Right lobe of liver (tissue), 6 donors: Measurements from ENCODE around the gene NCKAP5. TPM values are rescaled to one million over a fixed set of nuclear protein-coding genes. Genes with fewer than 3 reads are reported as not detected.

Experiments used
- ATAC-seq, 4 donors: fragments of 200-7000 bp; cut with Tn5 transposase; one replicate each; pipeline ENCODE4 v1.9.1; 2020; ENCODE audit warnings: mild to moderate bottlenecking in 4 of 4, moderate library complexity in 4 of 4
- DNase-seq, 3 donors: peaks; one replicate each; pipeline ENCODE4 v3.0.0-alpha.2; 2020
- H3K27ac ChIP-seq, 3 donors: fragments of 200-600 bp; one replicate each; pipeline ENCODE4 v1.8.0; 2022
- H3K27me3 ChIP-seq, 2 donors: fragments of 200-600 bp; one replicate each; pipeline ENCODE4 v1.8.0; 2022
- H3K36me3 ChIP-seq, 4 donors: fragments of 200-600 bp; sonication (generic) in 1 of 4; one replicate each; pipeline versions ENCODE4 v1.5.1 to v1.8.0; 2017 to 2022; ENCODE audit warnings: control low read depth in 1 of 4
- H3K4me1 ChIP-seq, 4 donors: fragments of 200-600 bp; sonication (generic) in 1 of 4; one replicate each; pipeline versions ENCODE4 v1.5.1 to v1.8.0; 2017 to 2022; ENCODE audit warnings: control low read depth in 1 of 4
- H3K4me3 ChIP-seq, 3 donors: fragments of 200-600 bp; one replicate each; pipeline ENCODE4 v1.8.0; 2022
- H3K9me3 ChIP-seq, 4 donors: fragments of 200-600 bp; sonication (generic) in 1 of 4; one replicate each; pipeline versions ENCODE4 v1.5.1 to v1.8.0; 2017 to 2022; ENCODE audit warnings: control low read depth in 1 of 4
- POLR2A ChIP-seq: fragments of 450-650 bp; IDR thresholded peaks from one replicate; pipeline ENCODE4 v1.6.1; 2017; ENCODE audit warnings: antibody characterized with exemption, mild to moderate bottlenecking
- WGBS: methylation state at CpG from one replicate; pipeline ENCODE4 v1.1.6; 2018; ENCODE audit warnings: low coverage, low lambda C conversion rate; ENCODE audit not compliant: insufficient coverage; ENCODE audit errors: missing lambda C conversion rate; 5-methylcytosine and 5-hydroxymethylcytosine counted together
- intact Hi-C, 2 donors: fragments of 100-400 bp; cut with DNase I; formaldehyde crosslinking; loops; one replicate each; pipeline versions ENCODE4 v1.11.2 to v1.14.1; 2022
- total RNA-seq, 6 experiments: library from RNA; depleted of rRNA in 2 of 6; stranded (reverse); fragments of >200 nt in 2 of 6; fragmentation: NEBNext Ultra II Directional in 3 of 6; extraction: Animal tissue kit (Norgen Biotek cat#: 25700) in 3 of 6; gene quantifications; one replicate each; pipeline versions ENCODE4 v1.1.0 to v1.2.4, GENCODE V29; 2016 to 2023
- TF ChIP-seq, protein P1 (sequence below), 4 donors: fragments of 200-600 bp in 3 of 4; fragments of 450-650 bp in 1 of 4; IDR thresholded peaks; one replicate each; pipeline versions ENCODE4 v1.5.1 to v1.8.0; 2016 to 2022; ENCODE audit warnings: antibody characterized with exemption in 4 of 4, mild to moderate bottlenecking in 2 of 4
- donor health status: DM: no; HTN: yes; CAD: no.
- donor health status: DM: no; HTN: no; CAD: no.
- donor health status: DM: no; HTN: no; CAD: no.
- donor health status: DM: no; HTN: yes; CAD: no.
- donor health status: DM: no; HTN: yes; CAD: no.

The NCKAP5 gene
- total RNA-seq, 6 experiments from 2014 or later, result 3.6 to 11.7 (median 6.9) TPM

DNA sequence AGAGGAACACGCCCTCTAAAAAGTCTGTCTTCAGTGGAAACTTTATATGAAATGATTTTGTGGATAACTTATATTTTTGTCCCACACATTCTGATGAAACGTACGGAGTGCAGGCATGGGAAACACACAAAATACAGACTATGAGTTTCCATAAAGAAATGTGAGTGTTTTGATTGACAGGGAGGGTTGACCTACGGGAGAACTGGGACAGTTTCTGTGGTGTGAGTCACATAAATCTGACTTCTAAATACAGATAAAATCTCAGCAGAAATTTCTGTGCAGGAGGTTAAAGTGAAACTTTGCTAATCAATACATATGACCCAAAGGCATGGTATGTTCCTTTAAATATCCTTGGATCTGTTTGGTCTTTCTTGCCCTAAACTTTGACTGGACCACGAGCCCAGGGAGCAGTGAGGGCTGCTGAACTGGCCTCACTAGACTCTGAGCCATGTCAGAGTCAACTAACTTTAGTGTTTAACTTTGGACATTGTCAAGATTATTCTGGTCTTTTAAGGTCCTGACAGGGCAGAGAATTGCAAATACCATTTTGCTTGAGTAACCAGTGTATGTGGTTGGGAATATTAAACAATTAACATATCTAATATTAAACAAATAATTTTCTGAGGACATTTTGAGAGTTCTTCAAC, 691.4 kb downstream of the NCKAP5 start:
- TF ChIP-seq POLR2A, result no peak
- TF ChIP-seq, protein P1, sequence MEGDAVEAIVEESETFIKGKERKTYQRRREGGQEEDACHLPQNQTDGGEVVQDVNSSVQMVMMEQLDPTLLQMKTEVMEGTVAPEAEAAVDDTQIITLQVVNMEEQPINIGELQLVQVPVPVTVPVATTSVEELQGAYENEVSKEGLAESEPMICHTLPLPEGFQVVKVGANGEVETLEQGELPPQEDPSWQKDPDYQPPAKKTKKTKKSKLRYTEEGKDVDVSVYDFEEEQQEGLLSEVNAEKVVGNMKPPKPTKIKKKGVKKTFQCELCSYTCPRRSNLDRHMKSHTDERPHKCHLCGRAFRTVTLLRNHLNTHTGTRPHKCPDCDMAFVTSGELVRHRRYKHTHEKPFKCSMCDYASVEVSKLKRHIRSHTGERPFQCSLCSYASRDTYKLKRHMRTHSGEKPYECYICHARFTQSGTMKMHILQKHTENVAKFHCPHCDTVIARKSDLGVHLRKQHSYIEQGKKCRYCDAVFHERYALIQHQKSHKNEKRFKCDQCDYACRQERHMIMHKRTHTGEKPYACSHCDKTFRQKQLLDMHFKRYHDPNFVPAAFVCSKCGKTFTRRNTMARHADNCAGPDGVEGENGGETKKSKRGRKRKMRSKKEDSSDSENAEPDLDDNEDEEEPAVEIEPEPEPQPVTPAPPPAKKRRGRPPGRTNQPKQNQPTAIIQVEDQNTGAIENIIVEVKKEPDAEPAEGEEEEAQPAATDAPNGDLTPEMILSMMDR (IDR thresholded peaks at IDR 0.05), result no peak

DNA sequence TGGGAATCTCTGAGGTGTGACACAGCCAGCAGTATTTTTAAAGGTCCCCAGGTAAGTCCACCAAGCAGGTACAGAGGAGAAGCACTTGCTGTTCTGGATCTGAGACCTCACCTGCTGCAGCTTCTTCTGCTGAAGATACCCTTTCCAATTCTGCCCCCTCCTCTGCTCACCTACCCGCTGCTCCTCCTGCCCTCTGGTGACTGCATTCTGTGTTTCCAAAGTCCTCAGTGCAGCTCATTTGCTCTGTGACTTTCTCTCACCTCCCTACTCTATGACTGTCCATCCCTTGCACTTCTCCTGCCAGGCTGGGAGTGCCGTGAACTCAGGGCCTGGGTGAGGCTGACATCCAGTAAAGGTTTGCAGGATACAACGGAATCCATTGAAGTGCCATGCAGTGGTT, 693.1 kb downstream of the NCKAP5 start:
- H3K4me1 ChIP-seq, result no peaks in the 10 kb centered on the region
- H3K36me3 ChIP-seq, result no peaks in the 10 kb centered on the region
- ATAC-seq, result no peak
- H3K9me3 ChIP-seq, result no peaks in the 10 kb centered on the region
- intact Hi-C loops, result no loop called here
- TF ChIP-seq, protein P1 (IDR thresholded peaks at IDR 0.05), result no peak
- no peak for TF ChIP-seq POLR2A
- DNase-seq, result no peak
- H3K4me3 ChIP-seq, result no peak overlapping the region
- H3K27me3 ChIP-seq, result no peaks in the 10 kb centered on the region
- no peak overlapping the region for H3K27ac ChIP-seq
- WGBS, result 91% methylated on average over 3 of the region's 3 CpGs

More for the DNA sequence above, 691.4 kb downstream of the NCKAP5 start:
- Histone ChIP-seq H3K27me3 (no peaks in the 10 kb centered on the region), H3K36me3 (no peaks in the 10 kb centered on the region), H3K4me1 (no peaks in the 10 kb centered on the region), H3K9me3 (no peaks in the 10 kb centered on the region), H3K27ac (no peak overlapping the region), H3K4me3 (no peak overlapping the region)
- intact Hi-C loops, result no loop called here
- DNase-seq (no peak), ATAC-seq (no peak)
- 80% methylated on average over 5 of the region's 5 CpGs for WGBS

- Histone ChIP-seq H3K4me3 (no peak overlapping the region), H3K9me3 (no peaks in the 10 kb centered on the region), H3K27me3 (no peaks in the 10 kb centered on the region), H3K36me3 (no peaks in the 10 kb centered on the region), H3K4me1 (no peaks in the 10 kb centered on the region), H3K27ac (no peak overlapping the region)
- ATAC-seq (no peak), DNase-seq (no peak)
- intact Hi-C loops, result no loop called here
- 83% methylated on average over 4 of the region's 4 CpGs for WGBS
- TF ChIP-seq POLR2A, result no peak
- TF ChIP-seq, protein P1 (IDR thresholded peaks at IDR 0.05), result no peak
Measured at GRCh38 chr2:132873738-132874137, 694.5 kb downstream of the NCKAP5 start.

DNA sequence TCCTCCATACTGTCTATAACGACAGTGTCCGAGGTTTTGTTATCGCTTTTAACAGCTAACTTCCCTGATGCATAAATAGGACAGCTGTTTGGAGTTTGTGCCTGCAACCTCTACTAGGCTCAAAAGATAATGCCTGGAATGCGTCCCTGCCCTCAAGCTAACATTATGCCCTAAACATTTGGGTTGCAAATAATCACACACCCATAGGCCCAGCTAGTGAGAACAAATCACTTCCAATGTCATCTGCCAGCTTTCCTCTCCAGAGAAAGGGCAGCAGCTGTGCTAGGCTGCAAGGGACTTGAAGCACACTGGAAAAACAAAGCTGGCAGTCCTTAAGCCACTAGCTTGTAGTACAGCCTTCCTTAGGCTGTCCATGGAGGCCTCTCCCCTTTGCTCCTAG, 696.4 kb downstream of the NCKAP5 start:
- H3K4me1 ChIP-seq, result no peaks in the 10 kb centered on the region
- no peaks in the 10 kb centered on the region for H3K27me3 ChIP-seq
- TF ChIP-seq POLR2A, result no peak
- TF ChIP-seq, protein P1 (IDR thresholded peaks at IDR 0.05), result no peak
- no peak for DNase-seq
- H3K4me3 ChIP-seq, result no peak overlapping the region
- H3K9me3 ChIP-seq, result no peaks in the 10 kb centered on the region
- intact Hi-C loops, result no loop called here
- ATAC-seq, result no peak
- H3K27ac ChIP-seq, result no peak overlapping the region
- 90% methylated on average over 4 of the region's 4 CpGs for WGBS
- H3K36me3 ChIP-seq, result no peaks in the 10 kb centered on the region

DNA sequence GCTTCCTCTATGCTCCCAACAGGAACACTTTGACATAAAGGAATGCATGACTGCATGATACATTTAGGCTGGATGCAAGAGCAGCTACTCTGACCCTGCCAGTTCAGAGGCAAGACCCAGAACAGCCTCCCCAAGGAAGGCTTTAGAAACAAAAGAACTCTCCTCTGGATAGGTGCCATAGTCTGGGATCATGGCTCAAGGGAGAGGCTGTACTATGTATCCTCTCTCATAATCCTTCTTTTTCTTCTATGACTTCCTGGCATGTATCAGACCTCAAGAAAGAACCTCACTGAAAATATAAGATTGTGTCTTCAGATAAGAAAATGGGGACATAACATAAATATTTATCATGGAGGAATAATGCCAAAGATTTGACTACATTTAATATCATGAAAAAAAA, 704.3 kb downstream of the NCKAP5 start:
- no peak overlapping the region for H3K27ac ChIP-seq
- DNase-seq (no peak), ATAC-seq (no peak)
- H3K27me3 ChIP-seq, result no peaks in the 10 kb centered on the region
- no peaks in the 10 kb centered on the region for H3K4me1 ChIP-seq
- TF ChIP-seq, protein P1 (IDR thresholded peaks at IDR 0.05), result no peak
- TF ChIP-seq POLR2A, result no peak
- no peak overlapping the region for H3K4me3 ChIP-seq
- no peaks in the 10 kb centered on the region for H3K9me3 ChIP-seq
- H3K36me3 ChIP-seq, result no peaks in the 10 kb centered on the region
- intact Hi-C loops, result no loop called here
